HG03159 (cell line): ENCODE results near the gene TAC4.

ENCODE experiments used
- ATAC-seq: cut with Tn5 transposase; IDR thresholded peaks from one replicate; pipeline ENCODE4 v1.9.1; 2021; ENCODE audit warnings: mild to moderate bottlenecking, moderate library complexity; ENCODE audit not compliant: unreplicated experiment

Gene TAC4

DNA sequence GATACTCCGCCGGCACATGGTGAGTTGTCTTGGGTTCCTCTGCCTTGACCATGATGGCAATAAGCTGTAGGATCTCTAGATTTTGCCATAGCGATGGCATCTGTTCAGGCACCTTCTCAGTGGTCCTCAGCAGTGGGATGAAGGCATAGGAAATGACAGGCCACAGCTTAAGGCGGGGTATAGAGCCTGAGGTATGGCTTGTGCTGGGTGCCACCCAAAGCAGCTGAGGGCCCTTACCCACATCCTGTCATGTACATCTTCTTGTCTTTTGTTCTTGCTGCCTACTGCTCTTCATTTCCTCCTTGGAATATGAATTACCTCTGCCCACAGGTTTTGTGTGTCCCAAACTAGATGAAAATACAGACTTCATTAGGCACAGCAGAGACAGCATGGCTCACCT lies 29.9 kb downstream of the TAC4 start:
- ATAC-seq: no peak

DNA sequence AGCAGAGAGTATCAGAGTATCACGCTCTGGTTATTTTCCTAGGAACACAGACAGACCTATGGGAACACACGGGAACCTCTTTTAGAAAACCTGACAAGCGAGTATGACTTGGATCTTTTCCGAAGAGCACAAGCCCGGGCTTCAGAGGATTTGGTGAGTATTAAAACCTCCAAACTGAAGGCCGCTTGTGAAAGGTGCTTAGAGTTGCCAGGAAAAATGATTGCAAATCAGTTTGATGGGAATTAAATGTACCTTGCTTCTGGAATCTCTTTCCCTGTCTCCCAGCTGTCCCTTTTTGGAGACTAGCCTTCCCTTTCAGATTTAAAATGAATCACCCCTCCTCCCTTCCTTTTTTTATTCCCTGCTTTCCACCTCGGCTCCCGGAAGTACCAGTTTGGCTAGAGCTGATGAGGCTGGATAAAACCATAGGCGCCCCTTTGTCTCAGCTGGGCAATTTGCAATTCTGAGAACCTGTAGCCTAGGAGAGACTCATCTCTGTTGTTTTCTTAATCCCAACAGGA lies 32.0 kb downstream of the TAC4 start:
- no peak for ATAC-seq

DNA sequence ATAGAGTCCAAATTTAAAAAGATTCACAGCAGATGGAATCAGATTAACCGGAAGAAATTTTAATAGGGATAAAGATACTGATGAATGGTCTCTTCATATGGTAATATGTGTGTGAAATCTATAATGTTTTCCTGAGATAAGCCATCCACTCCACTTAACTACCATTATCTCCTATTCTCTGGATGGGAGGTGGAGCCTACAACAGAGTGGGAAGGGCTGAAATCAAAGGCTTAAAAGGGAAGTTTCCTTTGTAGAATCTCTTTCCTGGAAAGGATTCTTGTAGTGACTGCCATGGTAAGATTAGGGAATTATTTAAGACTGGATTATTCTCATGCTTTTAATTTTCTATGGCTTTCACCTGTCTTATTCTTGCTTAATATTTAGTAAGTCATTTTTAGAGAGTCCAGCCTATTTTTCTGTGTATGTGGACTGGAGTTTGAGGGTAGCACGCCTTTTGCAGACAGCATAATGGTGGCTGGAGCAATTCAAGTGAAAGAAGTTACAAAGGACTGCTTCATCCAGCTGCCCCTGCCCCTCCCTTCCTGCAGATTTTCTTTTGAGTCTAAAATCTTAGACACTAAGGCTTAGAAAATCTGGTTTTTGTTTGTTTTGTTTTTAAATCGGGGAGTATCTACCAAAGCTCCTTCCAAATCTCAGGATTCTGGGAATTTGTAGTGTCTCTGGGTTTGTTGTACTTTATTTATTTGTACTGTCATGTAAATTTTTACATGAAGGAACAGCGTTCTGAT lies 32.9 kb downstream of the TAC4 start:
- ATAC-seq: no peak

DNA sequence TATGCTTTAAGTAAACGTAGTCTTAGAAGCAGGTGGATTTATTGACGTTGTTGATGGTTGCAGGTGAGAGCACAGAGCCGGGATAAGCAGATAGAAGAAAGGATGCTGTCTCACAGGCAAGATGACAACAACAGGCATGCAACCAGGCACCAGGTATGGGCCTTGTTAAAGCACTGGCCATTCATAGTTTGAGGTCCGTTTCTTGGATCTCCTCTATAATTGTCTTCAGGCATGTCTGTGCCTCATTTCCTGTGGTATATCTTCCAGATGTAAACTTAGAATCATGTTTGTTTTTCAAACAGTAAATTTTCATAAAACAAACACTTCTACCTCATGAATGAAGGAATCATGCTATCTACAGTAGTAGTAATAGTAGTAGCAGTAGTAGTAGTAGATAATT lies 38.8 kb downstream of the TAC4 start:
- no peak for ATAC-seq

DNA sequence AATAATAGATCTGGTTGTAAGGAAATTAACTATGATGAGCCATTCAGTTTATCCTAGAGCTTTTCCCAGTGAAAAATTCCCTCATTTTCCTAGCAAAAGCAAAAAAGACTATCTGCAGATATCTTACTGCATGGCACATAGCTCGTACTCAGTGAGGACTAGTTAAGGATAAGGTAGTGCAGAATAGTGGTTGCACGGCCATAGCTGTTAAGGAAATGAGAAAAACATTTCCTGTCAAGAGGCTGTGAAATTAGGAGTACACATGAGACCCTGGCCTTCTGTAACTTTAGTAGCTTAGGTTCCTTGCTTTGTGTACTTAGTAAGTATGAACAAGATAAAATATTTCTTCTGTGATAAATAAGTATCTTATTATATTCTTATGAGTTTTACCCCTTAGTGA lies 49.1 kb downstream of the TAC4 start:
- no peak for ATAC-seq

DNA sequence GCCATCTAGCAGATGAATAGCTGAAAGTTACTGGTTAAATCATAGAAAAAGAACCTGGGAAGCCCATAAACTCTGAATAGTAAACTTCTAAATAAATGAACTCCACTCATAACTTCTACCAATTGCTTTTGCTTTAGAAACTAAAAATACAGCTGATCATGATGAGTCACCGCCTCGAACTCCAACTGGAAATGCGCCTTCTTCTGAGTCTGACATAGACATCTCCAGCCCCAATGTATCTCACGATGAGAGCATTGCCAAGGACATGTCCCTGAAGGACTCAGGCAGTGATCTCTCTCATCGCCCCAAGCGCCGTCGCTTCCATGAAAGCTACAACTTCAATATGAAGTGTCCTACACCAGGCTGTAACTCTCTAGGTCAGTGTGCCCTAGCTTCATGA lies 49.7 kb downstream of the TAC4 start:
- no peak for ATAC-seq

DNA sequence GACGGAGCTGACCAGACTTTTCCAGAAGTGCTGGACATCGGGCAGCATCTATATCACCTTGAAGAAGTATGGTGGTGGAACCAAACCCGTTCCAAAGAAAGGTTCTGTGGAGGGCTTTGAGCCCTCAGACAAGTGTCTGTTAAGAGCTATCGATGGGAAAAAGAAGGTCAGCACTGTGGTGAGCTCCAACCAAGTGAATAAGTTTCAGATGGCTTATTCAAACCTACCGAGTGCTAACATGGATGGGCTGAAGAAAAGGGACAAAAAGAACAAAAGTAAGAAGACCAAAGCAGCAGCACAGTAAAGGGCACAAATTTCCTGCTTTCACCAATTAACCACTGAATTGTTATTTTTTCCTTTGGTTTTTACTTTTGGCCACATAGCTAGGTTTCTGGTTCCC lies 52.5 kb downstream of the TAC4 start:
- no peak for ATAC-seq

DNA sequence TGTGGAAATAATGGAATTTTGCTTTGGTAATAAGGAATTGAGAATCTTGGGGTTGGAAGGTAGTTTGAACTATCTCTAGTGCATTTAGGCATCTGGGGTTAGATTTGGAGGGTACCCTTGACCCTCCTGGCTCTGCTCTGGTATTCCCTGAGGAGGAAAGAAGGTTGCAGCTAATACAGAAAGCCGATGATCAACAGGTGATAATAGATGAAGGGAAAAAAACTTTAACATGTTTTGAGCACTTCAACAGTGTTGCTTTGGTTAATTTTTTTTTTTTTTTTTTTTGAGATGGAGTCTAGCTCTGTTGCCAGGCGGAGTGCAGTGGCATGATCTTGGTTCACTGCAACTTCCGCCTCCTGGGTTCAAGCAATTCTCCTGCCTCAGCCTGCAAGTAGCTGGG lies 54.6 kb downstream of the TAC4 start:
- ATAC-seq: no peak

DNA sequence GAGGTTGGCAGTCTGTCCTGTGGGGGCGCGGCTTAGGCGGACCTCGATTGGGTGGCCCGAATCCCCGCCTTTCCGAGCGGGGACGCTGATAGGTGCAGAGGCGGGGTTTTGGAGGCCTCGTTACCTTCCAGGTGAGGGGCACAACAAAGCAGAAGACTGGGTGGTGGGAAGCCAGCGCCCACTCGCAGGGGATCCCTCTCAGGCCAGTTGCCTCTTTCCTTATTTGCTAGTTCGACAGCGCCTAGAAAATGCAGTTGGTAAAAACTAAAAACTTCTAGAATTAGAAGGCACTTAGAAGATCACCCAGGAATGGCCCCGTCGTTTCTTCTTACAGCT lies 58.7 kb downstream of the TAC4 start:
- no peak for ATAC-seq

DNA sequence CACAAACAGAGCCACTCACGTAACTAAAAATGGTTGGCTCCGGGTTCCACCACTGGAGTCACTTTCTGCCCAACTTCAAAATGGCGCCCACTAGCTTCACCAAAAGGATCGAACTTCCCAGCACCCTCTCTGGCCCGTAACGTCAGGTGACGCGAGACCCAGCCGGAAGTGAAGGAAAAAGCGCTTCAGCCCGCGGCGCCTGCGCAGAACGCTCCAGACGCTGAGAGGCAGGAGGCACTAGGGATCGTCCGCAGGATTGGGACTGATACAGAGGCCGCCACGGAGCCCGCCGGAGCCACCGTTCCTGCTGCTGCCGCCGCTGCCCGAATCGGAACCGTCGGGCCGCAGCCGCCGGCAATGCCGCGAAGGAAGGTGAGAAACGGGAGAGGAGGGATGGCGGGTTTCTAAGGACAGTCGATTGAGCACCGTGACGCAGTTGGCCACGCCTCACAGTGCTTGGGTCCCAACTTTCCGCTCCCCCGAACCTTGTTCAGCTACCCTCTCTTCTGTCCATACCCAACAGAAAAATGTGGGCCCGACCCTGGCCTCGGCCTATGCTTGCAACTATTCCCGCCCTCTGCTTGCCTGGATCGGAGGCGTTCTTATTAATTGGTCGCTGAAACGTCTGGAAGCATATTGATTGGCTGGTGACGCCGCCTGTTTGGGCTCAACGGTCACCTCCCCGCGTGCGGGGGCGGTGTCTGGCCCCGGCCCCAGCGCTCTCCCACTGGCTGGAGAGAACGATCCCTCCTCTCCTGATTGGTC lies 59.2 kb downstream of the TAC4 start, which contains the start of gene KAT7:
Gene KAT7 (plus strand): TSS at position 204 of the 765 bp plus-strand sequence. CDS start 154 bp downstream, at position 358.
- ATAC-seq: peak; percentile 92
